Activated CD4-positive, alpha-beta T cell treated with anti-CD3 and anti-CD28 coated beads for 36 hours (primary cell): Measurements from ENCODE around the gene TMEM168. TPM values are rescaled to one million over a fixed set of nuclear protein-coding genes. Genes with fewer than 3 reads are reported as not detected.
A peak's percentile ranks its signal among the peaks of the same experiment; 100 is the strongest.
"Not testable (repeated sequence)": the region's sequence is repeated elsewhere in the genome, so short reads cannot be mapped to it uniquely, and the experiment has no call there.

Experiments used
- ATAC-seq: fragments of 200-7000 bp; cut with Tn5 transposase; one replicate; pipeline ENCODE4 v1.10.0; 2021; ENCODE audit warnings: mild to moderate bottlenecking, moderate library complexity
- CTCF ChIA-PET: fragments of 350-600 bp; sonication (Branson Sonifier 250); formaldehyde crosslinking; loops from one replicate; lab custom pipeline; 2021; ENCODE audit warnings: antibody characterized with exemption; lab: Charles Lee
- POLR2A ChIA-PET: fragments of 350-600 bp; sonication (Branson Sonifier 250); formaldehyde crosslinking; loops from one replicate; lab custom pipeline; 2021; ENCODE audit warnings: antibody characterized with exemption, inconsistent platforms; lab: Charles Lee
- DNase-seq: peaks from one replicate; pipeline ENCODE4 v3.0.0-alpha.2; 2020
- H3K27ac Mint-ChIP-seq: one replicate; pipeline ENCODE4 v1.8.0; 2021; ENCODE audit warnings: mixed read lengths
- H3K27me3 Mint-ChIP-seq: one replicate; pipeline ENCODE4 v1.8.0; 2021; ENCODE audit warnings: mixed read lengths
- H3K36me3 Mint-ChIP-seq: one replicate; pipeline ENCODE4 v1.8.0; 2021; ENCODE audit warnings: low read depth, mixed read lengths
- H3K4me1 Mint-ChIP-seq: one replicate; pipeline ENCODE4 v1.8.0; 2021; ENCODE audit warnings: mixed read lengths
- H3K4me3 Mint-ChIP-seq: one replicate; pipeline ENCODE4 v1.8.0; 2021; ENCODE audit warnings: mild to moderate bottlenecking, moderate library complexity, mixed read lengths
- H3K9me3 Mint-ChIP-seq: one replicate; pipeline ENCODE4 v1.8.0; 2021; ENCODE audit warnings: low read depth, mixed read lengths
- intact Hi-C, 2 experiments: fragments of 100-400 bp; cut with DNase I in 1 of 2; cut with micrococcal nuclease in 1 of 2; formaldehyde crosslinking; loops; one replicate each; pipeline versions ENCODE4 v1.14.2 to v1.15.1; 2022 to 2024; cut with DNase I, micrococcal nuclease
- total RNA-seq, 2 experiments: library from RNA; stranded (reverse); gene quantifications; one replicate each; pipeline ENCODE4 v1.2.3, GENCODE V29; 2021

The TMEM168 gene
- total RNA-seq = 10 to 100 TPM; 16.7 to 18.3 TPM

- DNase-seq (peak; percentile 93), ATAC-seq (peak; percentile 85)
- Mint-ChIP-seq H3K36me3 (peaks cover 9% of the 10 kb centered on the region), H3K9me3 (peaks cover 2% of the 10 kb centered on the region), H3K4me1 (peaks cover 44% of the 10 kb centered on the region), H3K27me3 (no peaks in the 10 kb centered on the region), H3K27ac (peak within 1 kb of the TSS; percentile 96), H3K4me3 (peak within 1 kb of the TSS; percentile 86)
- CTCF ChIA-PET = interaction anchor here (1.1 to 1.4 kb wide), 2 partner anchors 21 to 110 kb away, joined by 3 to 4 read pairs; no protein-coding TSS in a partner anchor
- intact Hi-C loops = loop anchor here (1.0 to 10.0 kb wide), 9 partner anchors 8 to 340 kb away; partner anchors contain the start of genes IFRD1 (in 2 of the 2) and SMIM30 (in 2 of the 2)
- POLR2A ChIA-PET = no interaction called here
Measured at GRCh38 chr7:112789817-112790585, at the start of gene TMEM168. Gene TMEM168, minus strand, starts transcription at chr7:112790393. Its CDS starts 5,568 bp downstream, at chr7:112784825.

GRCh38 chr7:112835928-112836327 lies 45.7 kb upstream of the TMEM168 start:
- CTCF ChIA-PET, POLR2A ChIA-PET, H3K4me3 Mint-ChIP-seq, H3K27me3 Mint-ChIP-seq, H3K27ac Mint-ChIP-seq, DNase-seq, H3K4me1 Mint-ChIP-seq, intact Hi-C loops, H3K9me3 Mint-ChIP-seq, ATAC-seq: not testable (repeated sequence)
- peaks cover 33% of the 10 kb centered on the region for H3K36me3 Mint-ChIP-seq

- Mint-ChIP-seq H3K27me3 (no peaks in the 10 kb centered on the region), H3K9me3 (peaks cover 16% of the 10 kb centered on the region), H3K36me3 (peaks cover 52% of the 10 kb centered on the region), H3K27ac (no peak overlapping the region), H3K4me1 (no peaks in the 10 kb centered on the region), H3K4me3 (no peak overlapping the region)
- ChIA-PET CTCF (no interaction called here), POLR2A (no interaction called here)
- ATAC-seq = no peak
- intact Hi-C loops = no loop called here
- no peak for DNase-seq
Measured at GRCh38 chr7:112833082-112833481, 42.9 kb upstream of the TMEM168 start.

- intact Hi-C loops = no loop called here
- no peak for DNase-seq
- CTCF ChIA-PET = no interaction called here
Measured at GRCh38 chr7:112830769-112831168, 40.6 kb upstream of the TMEM168 start.

GRCh38 chr7:112828696-112829095 lies 38.5 kb upstream of the TMEM168 start:
- no peak overlapping the region for H3K4me3 Mint-ChIP-seq
- no peak overlapping the region for H3K27ac Mint-ChIP-seq
- ATAC-seq (no peak), DNase-seq (no peak)
- no peaks in the 10 kb centered on the region for H3K27me3 Mint-ChIP-seq
- ChIA-PET CTCF (no interaction called here), POLR2A (no interaction called here)
- peaks cover 54% of the 10 kb centered on the region for H3K36me3 Mint-ChIP-seq
- intact Hi-C loops = no loop called here
- no peaks in the 10 kb centered on the region for H3K4me1 Mint-ChIP-seq
- H3K9me3 Mint-ChIP-seq = peaks cover 10% of the 10 kb centered on the region

More at GRCh38 chr7:112830769-112831168, 40.6 kb upstream of the TMEM168 start:
- Mint-ChIP-seq H3K4me1 (no peaks in the 10 kb centered on the region), H3K27me3 (no peaks in the 10 kb centered on the region), H3K9me3 (peaks cover 10% of the 10 kb centered on the region), H3K36me3 (peaks cover 45% of the 10 kb centered on the region), H3K4me3 (no peak overlapping the region), H3K27ac (no peak overlapping the region)
- ATAC-seq = no peak
- POLR2A ChIA-PET = no interaction called here

- ATAC-seq = no peak
- Mint-ChIP-seq H3K27ac (no peak overlapping the region), H3K9me3 (peaks cover 5% of the 10 kb centered on the region), H3K36me3 (peaks cover 27% of the 10 kb centered on the region), H3K4me3 (no peak overlapping the region), H3K27me3 (no peaks in the 10 kb centered on the region), H3K4me1 (no peaks in the 10 kb centered on the region)
- intact Hi-C loops = no loop called here
- DNase-seq = no peak
- ChIA-PET POLR2A (no interaction called here), CTCF (interaction anchor here (1.0 kb wide), 1 partner anchor 39 kb away, joined by 3 read pairs; no protein-coding TSS in a partner anchor)
Measured at GRCh38 chr7:112821345-112821744, 31.2 kb upstream of the TMEM168 start.

- Mint-ChIP-seq H3K36me3 (peaks cover 18% of the 10 kb centered on the region), H3K27ac (no peak overlapping the region), H3K4me3 (no peak overlapping the region), H3K4me1 (no peaks in the 10 kb centered on the region), H3K9me3 (peaks cover 9% of the 10 kb centered on the region), H3K27me3 (no peaks in the 10 kb centered on the region)
- ChIA-PET POLR2A (no interaction called here), CTCF (no interaction called here)
- DNase-seq (no peak), ATAC-seq (no peak)
- intact Hi-C loops = no loop called here
Measured at GRCh38 chr7:112819536-112819935, 29.3 kb upstream of the TMEM168 start.

GRCh38 chr7:112806156-112806555 lies 16.0 kb upstream of the TMEM168 start:
- no peak overlapping the region for H3K4me3 Mint-ChIP-seq
- POLR2A ChIA-PET = no interaction called here
- H3K27me3 Mint-ChIP-seq = peaks cover 4% of the 10 kb centered on the region
- no peak for ATAC-seq
- CTCF ChIA-PET = interaction anchor here (0.6 to 1.4 kb wide), 3 partner anchors 11 to 91 kb away, joined by 3 to 6 read pairs (median 3); no protein-coding TSS in a partner anchor
- no peak for DNase-seq
- H3K27ac Mint-ChIP-seq = no peak overlapping the region
- H3K9me3 Mint-ChIP-seq = peaks cover 2% of the 10 kb centered on the region
- intact Hi-C loops = no loop called here
- no peaks in the 10 kb centered on the region for H3K4me1 Mint-ChIP-seq
- H3K36me3 Mint-ChIP-seq = no peaks in the 10 kb centered on the region

- Mint-ChIP-seq H3K9me3 (no peaks in the 10 kb centered on the region), H3K4me1 (no peaks in the 10 kb centered on the region), H3K4me3 (no peak overlapping the region), H3K27me3 (no peaks in the 10 kb centered on the region), H3K36me3 (no peaks in the 10 kb centered on the region), H3K27ac (no peak overlapping the region)
- intact Hi-C loops = no loop called here
- ChIA-PET CTCF (no interaction called here), POLR2A (no interaction called here)
- ATAC-seq (no peak), DNase-seq (no peak)
Measured at GRCh38 chr7:112802406-112802805, 12.2 kb upstream of the TMEM168 start.

GRCh38 chr7:112800486-112800885 lies 10.3 kb upstream of the TMEM168 start:
- CTCF ChIA-PET = no interaction called here
- Mint-ChIP-seq H3K4me1 (no peaks in the 10 kb centered on the region), H3K9me3 (no peaks in the 10 kb centered on the region), H3K27ac (no peak overlapping the region), H3K36me3 (no peaks in the 10 kb centered on the region), H3K27me3 (no peaks in the 10 kb centered on the region), H3K4me3 (no peak overlapping the region)
- DNase-seq (no peak), ATAC-seq (no peak)
- intact Hi-C loops = no loop called here
- POLR2A ChIA-PET = no interaction called here

GRCh38 chr7:112799448-112800120 lies 9.4 kb upstream of the TMEM168 start:
- Mint-ChIP-seq H3K27me3 (no peaks in the 10 kb centered on the region), H3K4me1 (peaks cover 4% of the 10 kb centered on the region), H3K27ac (no peak overlapping the region), H3K9me3 (no peaks in the 10 kb centered on the region), H3K4me3 (no peak overlapping the region), H3K36me3 (no peaks in the 10 kb centered on the region)
- DNase-seq (no peak), ATAC-seq (no peak)
- intact Hi-C loops = no loop called here
- CTCF ChIA-PET = interaction anchor here (1.6 kb wide), 1 partner anchor 9 kb away, joined by 3 read pairs; no protein-coding TSS in a partner anchor
- POLR2A ChIA-PET = no interaction called here
